Neutrophil (primary cell): ENCODE data around the gene ARHGAP35.

Source experiments
- H3K27ac ChIP-seq: fragments of 200-600 bp; sonication (generic); 2 replicates; pipeline ENCODE4 v1.5.1; 2016; ENCODE audit warnings: mild to moderate bottlenecking, moderate library complexity
- H3K27me3 ChIP-seq: fragments of 200-600 bp; sonication (generic); 2 replicates; pipeline ENCODE4 v1.6.0; 2016; ENCODE audit warnings: mild to moderate bottlenecking
- H3K36me3 ChIP-seq: fragments of 200-600 bp; sonication (generic); 2 replicates; pipeline ENCODE4 v1.5.1; 2017
- H3K4me1 ChIP-seq, 2 experiments: fragments of 200-600 bp in 1 of 2; sonication (generic) in 1 of 2; 1 replicate in 1 of 2; 2 replicates in 1 of 2; pipeline versions ENCODE4 v1.5.1 to v1.6.1; 2013 to 2016; ENCODE audit warnings: low read depth in 1 of 2, low read length in 1 of 2, mild to moderate bottlenecking in 1 of 2, moderate library complexity in 1 of 2; ENCODE audit not compliant: control insufficient read depth in 1 of 2, insufficient read depth in 1 of 2
- H3K4me3 ChIP-seq, 2 experiments: fragments of 200-600 bp in 1 of 2; sonication (generic) in 1 of 2; 1 replicate in 1 of 2; 2 replicates in 1 of 2; pipeline ENCODE4 v1.5.1; 2013 to 2016; ENCODE audit warnings: low read depth in 1 of 2, low read length in 1 of 2, mild to moderate bottlenecking in 1 of 2, moderate library complexity in 1 of 2
- H3K9me3 ChIP-seq: fragments of 200-600 bp; sonication (generic); 2 replicates; pipeline ENCODE4 v1.5.1; 2016
- CTCF ChIP-seq: fragments of 200-600 bp; sonication (generic); IDR thresholded peaks from 2 replicates; pipeline ENCODE4 v1.5.1; 2016; ENCODE audit warnings: antibody characterized with exemption

The ARHGAP35 gene

GRCh38 chr19:46872967-46873366, 12.2 kb downstream of the ARHGAP35 start:
- no peaks in the 10 kb centered on the region for H3K9me3 ChIP-seq
- TF ChIP-seq CTCF: no peak
- H3K4me1 ChIP-seq: no peaks in the 10 kb centered on the region
- no peaks in the 10 kb centered on the region for H3K36me3 ChIP-seq
- no peak overlapping the region for H3K4me3 ChIP-seq
- no peak overlapping the region for H3K27ac ChIP-seq
- H3K27me3 ChIP-seq: no peaks in the 10 kb centered on the region

GRCh38 chr19:46875234-46875633, 14.4 kb downstream of the ARHGAP35 start:
- Histone ChIP-seq H3K9me3 (no peaks in the 10 kb centered on the region), H3K27me3 (no peaks in the 10 kb centered on the region), H3K27ac (no peak overlapping the region), H3K4me3 (no peak overlapping the region), H3K36me3 (no peaks in the 10 kb centered on the region), H3K4me1 (no peaks in the 10 kb centered on the region)
- no peak for TF ChIP-seq CTCF

GRCh38 chr19:46875657-46876056, 14.9 kb downstream of the ARHGAP35 start:
- Histone ChIP-seq H3K4me1 (no peaks in the 10 kb centered on the region), H3K36me3 (no peaks in the 10 kb centered on the region), H3K9me3 (no peaks in the 10 kb centered on the region), H3K27ac (no peak overlapping the region), H3K4me3 (no peak overlapping the region), H3K27me3 (no peaks in the 10 kb centered on the region)
- no peak for TF ChIP-seq CTCF

GRCh38 chr19:46878613-46879375, 18.0 kb downstream of the ARHGAP35 start:
- no peak overlapping the region for H3K27ac ChIP-seq
- no peaks in the 10 kb centered on the region for H3K36me3 ChIP-seq
- no peaks in the 10 kb centered on the region for H3K4me1 ChIP-seq
- no peak overlapping the region for H3K4me3 ChIP-seq
- no peaks in the 10 kb centered on the region for H3K27me3 ChIP-seq
- TF ChIP-seq CTCF: no peak
- H3K9me3 ChIP-seq: no peaks in the 10 kb centered on the region

GRCh38 chr19:46880431-46880830, 19.6 kb downstream of the ARHGAP35 start:
- H3K4me3 ChIP-seq: no peak overlapping the region
- no peaks in the 10 kb centered on the region for H3K36me3 ChIP-seq
- H3K27me3 ChIP-seq: no peaks in the 10 kb centered on the region
- no peaks in the 10 kb centered on the region for H3K9me3 ChIP-seq
- H3K27ac ChIP-seq: no peak overlapping the region
- H3K4me1 ChIP-seq: no peaks in the 10 kb centered on the region
- TF ChIP-seq CTCF: no peak
